H1 (cell line): ENCODE data around the gene API5. TPM values are rescaled to one million over a fixed set of nuclear protein-coding genes. Genes with fewer than 3 reads are reported as not detected.

Source experiments
- ATF3 ChIP-seq: IDR thresholded peaks from 2 replicates; pipeline ENCODE4 v1.6.1; 2011; ENCODE audit warnings: low read depth, mild to moderate bottlenecking, low read length; ENCODE audit not compliant: insufficient read depth
- BCL11A ChIP-seq, 2 experiments: IDR thresholded peaks; one replicate each; pipeline ENCODE4 v1.6.1; 2011; ENCODE audit warnings: low read depth in 2 of 2, low read length in 2 of 2, mild to moderate bottlenecking in 2 of 2
- CBX5 ChIP-seq: fragments of 300-800, 300-1000 bp; sonication (generic); IDR thresholded peaks from 2 replicates; pipeline ENCODE4 v1.7.1; 2016; ENCODE audit warnings: antibody characterized with exemption, low read length, low read depth
- CHD1 ChIP-seq: IDR thresholded peaks from 2 replicates; pipeline ENCODE4 v1.6.1; 2012; ENCODE audit warnings: low read depth, low read length, improper control_type of control experiment
- CHD2 ChIP-seq: IDR thresholded peaks from 2 replicates; pipeline ENCODE4 v1.6.1; 2012; ENCODE audit warnings: low read length, improper control_type of control experiment
- EGR1 ChIP-seq: IDR thresholded peaks from 2 replicates; pipeline ENCODE4 v1.6.1; 2011; ENCODE audit warnings: low read depth, low read length, borderline replicate concordance
- EP300 ChIP-seq, 2 experiments: IDR thresholded peaks; 1 replicate in 1 of 2; 2 replicates in 1 of 2; pipeline ENCODE4 v1.6.1; 2011 to 2012; ENCODE audit warnings: low read depth in 2 of 2, low read length in 2 of 2, mild to moderate bottlenecking in 2 of 2, borderline replicate concordance in 1 of 2, inconsistent platforms in 1 of 2, moderate library complexity in 1 of 2
- EZH2 ChIP-seq: fragments of 200-600 bp; sonication (generic); IDR thresholded peaks from 2 replicates; pipeline ENCODE4 v1.7.1; 2012; ENCODE audit warnings: low read depth, mild to moderate bottlenecking, moderate library complexity, low read length, inconsistent platforms; ENCODE audit not compliant: severe bottlenecking
- GABPA ChIP-seq: IDR thresholded peaks from 2 replicates; pipeline ENCODE4 v1.6.1; 2011; ENCODE audit warnings: mild to moderate bottlenecking, low read length, moderate library complexity, borderline replicate concordance; ENCODE audit not compliant: insufficient read depth
- GTF2F1 ChIP-seq: IDR thresholded peaks from 2 replicates; pipeline ENCODE4 v1.6.1; 2012; ENCODE audit warnings: low read depth, low read length, improper control_type of control experiment, borderline replicate concordance
- JUND ChIP-seq: IDR thresholded peaks from 2 replicates; pipeline ENCODE4 v1.6.1; 2011; ENCODE audit warnings: mild to moderate bottlenecking, improper control_type of control experiment, low read length
- KDM1A ChIP-seq: fragments of 200-600, 300-600 bp; sonication (generic); IDR thresholded peaks from 2 replicates; pipeline ENCODE4 v1.7.1; 2016; ENCODE audit warnings: mild to moderate bottlenecking, low read length, borderline replicate concordance
- NRF1 ChIP-seq: IDR thresholded peaks from 2 replicates; pipeline ENCODE4 v1.6.1; 2011; ENCODE audit warnings: mild to moderate bottlenecking, low read depth, low read length, improper control_type of control experiment
- RFX5 ChIP-seq: IDR thresholded peaks from 2 replicates; pipeline ENCODE4 v1.6.1; 2011; ENCODE audit warnings: low read depth, low read length, improper control_type of control experiment, borderline replicate concordance
- SIN3A ChIP-seq, 2 experiments: IDR thresholded peaks in 1 of 2; conservative IDR thresholded peaks in 1 of 2; 2 replicates each; pipeline ENCODE4 v1.6.1; 2011 to 2012; ENCODE audit warnings: low read length in 2 of 2, improper control_type of control experiment in 1 of 2, low read depth in 1 of 2, mild to moderate bottlenecking in 1 of 2
- SIX5 ChIP-seq: IDR thresholded peaks from 2 replicates; pipeline ENCODE4 v1.6.1; 2011; ENCODE audit warnings: mild to moderate bottlenecking, low read depth, low read length
- SP4 ChIP-seq: IDR thresholded peaks from 2 replicates; pipeline ENCODE4 v1.6.1; 2012; ENCODE audit warnings: low read length, inconsistent platforms
- TAF1 ChIP-seq: IDR thresholded peaks from 2 replicates; pipeline ENCODE4 v1.6.1; 2011; ENCODE audit warnings: mild to moderate bottlenecking, low read depth, low read length
- TAF7 ChIP-seq: optimal IDR thresholded peaks from 2 replicates; pipeline ENCODE3; 2011; ENCODE audit warnings: low read depth, mild to moderate bottlenecking, inconsistent platforms, low read length, moderate library complexity, borderline replicate concordance
- USF2 ChIP-seq: IDR thresholded peaks from 2 replicates; pipeline ENCODE4 v1.6.1; 2011; ENCODE audit warnings: low read length, improper control_type of control experiment
- polyA plus RNA-seq, 7 experiments: library from polyadenylated mRNA; depleted of rRNA in 3 of 7; stranded (reverse) in 5 of 7; unstranded in 2 of 7; fragments of >200 nt in 5 of 7; fragments of 200-250 nt in 2 of 7; gene quantifications; 1 replicate in 5 of 7; 2 replicates in 1 of 7; 4 replicates in 1 of 7; pipeline versions ENCODE4 v1.2.1 to v1.2.3, GENCODE V29; 2011 to 2013; ENCODE audit warnings: missing spikeins in 2 of 7, mixed read lengths in 2 of 7
- total RNA-seq: library from RNA; stranded (reverse); fragmentation: NEBNext Ultra II Directional; extraction: Animal tissue kit (Norgen Biotek cat#: 25700); gene quantifications from 2 replicates; pipeline ENCODE4 v1.2.1, GENCODE V29; 2021
- TF ChIP-seq, protein P1 (sequence below): IDR thresholded peaks from 2 replicates; pipeline ENCODE4 v1.6.1; 2012; ENCODE audit warnings: inconsistent platforms

Gene API5
- total and polyA plus RNA-seq, 2 of the 8 experiments (the other 6 are each of a cell fraction or from before 2014, with no cell fraction given): 39.1 to 155 TPM

DNA sequence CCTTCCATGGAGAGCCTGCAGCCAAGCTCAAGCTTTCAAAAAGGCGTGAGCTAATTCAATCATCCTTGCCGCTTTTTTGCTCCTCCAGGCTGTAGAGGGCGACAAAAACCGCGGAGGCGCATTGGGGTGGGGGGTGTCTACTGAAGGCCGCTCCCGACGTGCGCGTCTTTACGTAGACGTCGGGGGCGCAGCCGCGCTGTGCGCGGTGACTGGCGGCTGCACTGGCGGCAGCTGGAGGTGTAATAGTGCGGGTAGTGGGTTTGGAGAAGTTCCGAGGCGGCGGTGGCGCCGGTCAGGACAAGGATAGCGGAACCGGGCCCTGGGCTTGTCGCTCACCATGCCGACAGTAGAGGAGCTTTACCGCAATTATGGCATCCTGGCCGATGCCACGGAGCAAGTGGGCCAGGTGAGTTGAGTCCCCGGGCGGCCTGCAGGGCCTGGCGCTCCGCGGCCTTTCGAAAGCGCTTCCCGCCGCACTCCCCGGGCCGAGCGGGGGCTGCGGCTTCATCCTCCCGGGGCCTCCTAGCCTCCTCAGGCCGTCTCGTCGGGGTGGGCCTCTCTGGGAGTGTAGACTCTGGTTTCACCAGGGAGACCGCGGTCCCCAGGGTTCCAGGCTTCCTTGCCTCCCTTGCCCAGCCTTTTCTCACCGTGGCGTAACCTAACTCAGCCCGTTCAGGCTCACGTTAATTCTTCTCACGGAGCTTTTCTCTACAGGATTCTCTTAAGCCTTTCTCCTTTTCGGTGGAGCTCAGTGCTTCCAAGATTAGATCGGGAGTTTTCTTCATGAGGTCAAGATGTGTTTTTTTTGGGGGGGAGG is at the start of gene API5 (continued):
- no peak for TF ChIP-seq ATF3
- no peak for TF ChIP-seq RFX5
- peak; percentile 77 for TF ChIP-seq TAF7
- TF ChIP-seq USF2: 0 out of 2 replicates have a peak, but pooled peaks have one; percentile 31
- TF ChIP-seq EP300 (IDR thresholded peaks at IDR 0.05; ENCODE audit: borderline replicate concordance in 1 of 2, low read depth in 2 of 2, low read length in 2 of 2): peak in 1 of 2 experiments; percentile 51; a peak in 1 of 3 replicates
- peak; percentile 53; the same call in 1 of the 2 replicates for TF ChIP-seq GTF2F1
- peak; percentile 24 for TF ChIP-seq JUND
- TF ChIP-seq SP4: no peak
- TF ChIP-seq EZH2: no peak
- no peak for TF ChIP-seq GABPA
- peak; percentile 29; the same call in 1 of the 2 replicates for TF ChIP-seq NRF1
- no peak for TF ChIP-seq CBX5
- TF ChIP-seq CHD1: no peak
- peak in 1 of 2 experiments; percentile 79; a peak in 2 of 4 replicates for TF ChIP-seq SIN3A (conservative IDR thresholded peaks at IDR 0.05 in 1 of 2, IDR thresholded peaks at IDR 0.05 in 1 of 2; ENCODE audit: low read depth in 1 of 2, low read length in 2 of 2)
- TF ChIP-seq KDM1A: peak; percentile 16; the same call in 1 of the 2 replicates
- no peak for TF ChIP-seq SIX5
- peak; percentile 91 for TF ChIP-seq EGR1
- no peak for TF ChIP-seq BCL11A (IDR thresholded peaks at IDR 0.05; ENCODE audit: low read depth in 2 of 2, low read length in 2 of 2)
- peak; percentile 97 for TF ChIP-seq TAF1
- TF ChIP-seq, protein P1, sequence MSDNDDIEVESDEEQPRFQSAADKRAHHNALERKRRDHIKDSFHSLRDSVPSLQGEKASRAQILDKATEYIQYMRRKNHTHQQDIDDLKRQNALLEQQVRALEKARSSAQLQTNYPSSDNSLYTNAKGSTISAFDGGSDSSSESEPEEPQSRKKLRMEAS: peak; percentile 40
- peak; percentile 51; the same call in 1 of the 2 replicates for TF ChIP-seq CHD2
